IMR-90 (cell line): Measurements from ENCODE around the gene SLC12A7.

Experiments
- BHLHE40 ChIP-seq: fragments of 150-350 bp; IDR thresholded peaks from 2 replicates; pipeline ENCODE4 v1.6.1; 2016; ENCODE audit warnings: mild to moderate bottlenecking, low read depth, low read length
- CEBPB ChIP-seq: IDR thresholded peaks from 2 replicates; pipeline ENCODE4 v1.6.1; 2012; ENCODE audit warnings: low read depth, low read length, improper control_type of control experiment
- CHD1 ChIP-seq: IDR thresholded peaks from 2 replicates; pipeline ENCODE4 v1.6.1; 2012; ENCODE audit warnings: low read depth, low read length, improper control_type of control experiment
- FOS ChIP-seq: fragments of 150-350 bp; IDR thresholded peaks from 2 replicates; pipeline ENCODE4 v1.6.1; 2016; ENCODE audit warnings: low read depth, low read length
- MAFK ChIP-seq: IDR thresholded peaks from 2 replicates; pipeline ENCODE4 v1.6.1; 2012; ENCODE audit warnings: low read depth, low read length, improper control_type of control experiment
- MAZ ChIP-seq: IDR thresholded peaks from 2 replicates; pipeline ENCODE4 v1.6.1; 2012; ENCODE audit warnings: low read depth, mild to moderate bottlenecking, low read length, improper control_type of control experiment, moderate library complexity, borderline replicate concordance
- MXI1 ChIP-seq: IDR thresholded peaks from 2 replicates; pipeline ENCODE4 v1.6.1; 2012; ENCODE audit warnings: low read depth, mild to moderate bottlenecking, low read length, moderate library complexity, borderline replicate concordance
- POLR2A ChIP-seq: IDR thresholded peaks from 2 replicates; pipeline ENCODE4 v1.6.1; 2012; ENCODE audit warnings: mild to moderate bottlenecking, low read depth, low read length
- RAD21 ChIP-seq: IDR thresholded peaks from 2 replicates; pipeline ENCODE4 v1.6.1; 2012; ENCODE audit warnings: low read length, improper control_type of control experiment
- RCOR1 ChIP-seq: IDR thresholded peaks from 2 replicates; pipeline ENCODE4 v1.6.1; 2012; ENCODE audit warnings: mild to moderate bottlenecking, low read length, improper control_type of control experiment; ENCODE audit not compliant: insufficient replicate concordance
- RFX5 ChIP-seq: IDR thresholded peaks from 2 replicates; pipeline ENCODE4 v1.8.0; 2012; ENCODE audit warnings: low read depth, mild to moderate bottlenecking, low read length, moderate library complexity
- SMC3 ChIP-seq: fragments of 150-350 bp; IDR thresholded peaks from 2 replicates; pipeline ENCODE4 v1.6.1; 2016; ENCODE audit warnings: low read depth, mild to moderate bottlenecking, antibody characterized with exemption, low read length, moderate library complexity
- TF ChIP-seq, protein P1 (sequence below): conservative IDR thresholded peaks from 2 replicates; pipeline ENCODE4 v1.5.1; 2012; ENCODE audit warnings: mild to moderate bottlenecking, low read depth, low read length, improper control_type of control experiment
- TF ChIP-seq, protein P2 (sequence below): fragments of 150-350 bp; IDR thresholded peaks from 2 replicates; pipeline ENCODE4 v1.6.1; 2017; ENCODE audit warnings: mild to moderate bottlenecking, antibody characterized with exemption, low read length, low read depth

DNA sequence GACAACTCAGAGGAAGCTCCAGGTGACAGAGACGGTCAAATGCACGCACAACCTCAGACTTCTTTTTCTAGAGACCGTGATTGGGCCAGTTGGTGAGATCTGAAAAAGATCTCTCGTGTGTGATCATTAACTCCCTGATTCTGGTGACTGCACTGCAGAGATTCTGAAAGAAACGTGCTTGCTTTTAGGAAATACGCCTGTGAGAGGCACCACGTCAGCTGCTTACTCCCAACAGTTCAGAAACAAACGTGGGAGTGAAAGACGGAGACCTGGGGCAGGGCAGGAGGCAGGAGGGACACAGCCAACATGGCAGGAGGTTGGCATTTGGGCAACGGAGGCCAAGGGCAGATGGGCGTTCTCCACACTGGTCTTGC lies 15.9 kb downstream of the SLC12A7 start:
- TF ChIP-seq, protein P1, sequence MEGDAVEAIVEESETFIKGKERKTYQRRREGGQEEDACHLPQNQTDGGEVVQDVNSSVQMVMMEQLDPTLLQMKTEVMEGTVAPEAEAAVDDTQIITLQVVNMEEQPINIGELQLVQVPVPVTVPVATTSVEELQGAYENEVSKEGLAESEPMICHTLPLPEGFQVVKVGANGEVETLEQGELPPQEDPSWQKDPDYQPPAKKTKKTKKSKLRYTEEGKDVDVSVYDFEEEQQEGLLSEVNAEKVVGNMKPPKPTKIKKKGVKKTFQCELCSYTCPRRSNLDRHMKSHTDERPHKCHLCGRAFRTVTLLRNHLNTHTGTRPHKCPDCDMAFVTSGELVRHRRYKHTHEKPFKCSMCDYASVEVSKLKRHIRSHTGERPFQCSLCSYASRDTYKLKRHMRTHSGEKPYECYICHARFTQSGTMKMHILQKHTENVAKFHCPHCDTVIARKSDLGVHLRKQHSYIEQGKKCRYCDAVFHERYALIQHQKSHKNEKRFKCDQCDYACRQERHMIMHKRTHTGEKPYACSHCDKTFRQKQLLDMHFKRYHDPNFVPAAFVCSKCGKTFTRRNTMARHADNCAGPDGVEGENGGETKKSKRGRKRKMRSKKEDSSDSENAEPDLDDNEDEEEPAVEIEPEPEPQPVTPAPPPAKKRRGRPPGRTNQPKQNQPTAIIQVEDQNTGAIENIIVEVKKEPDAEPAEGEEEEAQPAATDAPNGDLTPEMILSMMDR: no peak
- TF ChIP-seq POLR2A: no peak
- TF ChIP-seq MAFK: no peak
- no peak for TF ChIP-seq MAZ
- TF ChIP-seq MXI1: no peak
- TF ChIP-seq BHLHE40: no peak
- TF ChIP-seq SMC3: no peak
- no peak for TF ChIP-seq FOS
- no peak for TF ChIP-seq CEBPB
- no peak for TF ChIP-seq RFX5
- TF ChIP-seq, protein P2, sequence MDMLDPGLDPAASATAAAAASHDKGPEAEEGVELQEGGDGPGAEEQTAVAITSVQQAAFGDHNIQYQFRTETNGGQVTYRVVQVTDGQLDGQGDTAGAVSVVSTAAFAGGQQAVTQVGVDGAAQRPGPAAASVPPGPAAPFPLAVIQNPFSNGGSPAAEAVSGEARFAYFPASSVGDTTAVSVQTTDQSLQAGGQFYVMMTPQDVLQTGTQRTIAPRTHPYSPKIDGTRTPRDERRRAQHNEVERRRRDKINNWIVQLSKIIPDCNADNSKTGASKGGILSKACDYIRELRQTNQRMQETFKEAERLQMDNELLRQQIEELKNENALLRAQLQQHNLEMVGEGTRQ: no peak
- no peak for TF ChIP-seq RAD21
- no peak for TF ChIP-seq RCOR1
- TF ChIP-seq CHD1: no peak
